OCI-LY7 (cell line): ENCODE results near the gene SPCS1. TPM values are rescaled to one million over a fixed set of nuclear protein-coding genes. Genes with fewer than 3 reads are reported as not detected.

Experiments used
- Bru-seq: library from RNA; stranded (reverse); fragments of 400-500 nt; gene quantifications from one replicate; lab custom pipeline; 2021; lab: Mats Ljungman, UMichigan
- BruChase-seq, 2 experiments: library from RNA; stranded (reverse); fragments of 400-500 nt; gene quantifications; one replicate each; lab custom pipeline; 2021; lab: Mats Ljungman, UMichigan
- BruUV-seq: library from RNA; stranded (reverse); fragments of 400-500 nt; replicated peaks from 2 replicates; lab custom pipeline; 2021; lab: Mats Ljungman, UMichigan
- CTCF ChIA-PET: fragments of 300-600 bp; sonication (Branson Sonifier 250); formaldehyde crosslinking; loops from one replicate; lab custom pipeline; 2022; ENCODE audit warnings: antibody characterized with exemption; ENCODE audit not compliant: unreplicated experiment; lab: Charles Lee
- POLR2A ChIA-PET: fragments of 300-600 bp; sonication (Branson Sonifier 250); formaldehyde crosslinking; loops from one replicate; lab custom pipeline; 2022; ENCODE audit warnings: antibody characterized with exemption; lab: Charles Lee
- DNase-seq: peaks from one replicate; pipeline ENCODE4 v3.0.0-alpha.2; 2015; ENCODE audit warnings: low spot score
- H2AFZ ChIP-seq: fragments of 200-600 bp; sonication (generic), shearing (Covaris generic); 2 replicates; pipeline ENCODE4 v1.6.1; 2014; ENCODE audit warnings: mild to moderate bottlenecking, antibody characterized with exemption, low read length, moderate library complexity
- H3K27ac ChIP-seq: fragments of 200-600 bp; sonication (generic); 2 replicates; pipeline ENCODE4 v1.5.1; 2014; ENCODE audit warnings: mixed run types, low read depth, mild to moderate bottlenecking, moderate library complexity, low read length, inconsistent platforms; ENCODE audit not compliant: poor library complexity, severe bottlenecking
- H3K36me3 ChIP-seq: fragments of 200-600 bp; sonication (generic); 2 replicates; pipeline ENCODE4 v1.6.1; 2014; ENCODE audit warnings: mild to moderate bottlenecking, antibody characterized with exemption, low read length, moderate library complexity, mixed read lengths; ENCODE audit not compliant: insufficient read depth
- H3K4me1 ChIP-seq: fragments of 200-600 bp; sonication (generic); 2 replicates; pipeline ENCODE4 v1.5.1; 2014; ENCODE audit warnings: mild to moderate bottlenecking, low read length; ENCODE audit not compliant: insufficient read depth, poor library complexity, severe bottlenecking
- H3K4me2 ChIP-seq: fragments of 200-600 bp; sonication (generic); 2 replicates; pipeline ENCODE4 v1.6.1; 2014; ENCODE audit warnings: mild to moderate bottlenecking, low read length
- H3K4me3 ChIP-seq: fragments of 200-600 bp; sonication (generic); 2 replicates; pipeline ENCODE4 v1.5.1; 2014; ENCODE audit warnings: mild to moderate bottlenecking, low read depth, low read length; ENCODE audit not compliant: poor library complexity, severe bottlenecking
- H3K79me2 ChIP-seq: fragments of 200-600 bp; sonication (generic); 2 replicates; pipeline ENCODE4 v1.6.1; 2016; ENCODE audit warnings: low read depth, mild to moderate bottlenecking, low read length, moderate library complexity, mixed read lengths; ENCODE audit not compliant: insufficient read depth
- H3K9me2 ChIP-seq: fragments of 200-600 bp; sonication (generic); 2 replicates; pipeline ENCODE4 v1.6.1; 2016; ENCODE audit warnings: mild to moderate bottlenecking, low read length, mixed read lengths; ENCODE audit not compliant: insufficient read depth
- H3K9me3 ChIP-seq: fragments of 200-600 bp; sonication (generic); 2 replicates; pipeline ENCODE4 v1.6.1; 2014; ENCODE audit warnings: mild to moderate bottlenecking, mixed run types, low read length, mixed read lengths
- H4K20me1 ChIP-seq: fragments of 200-600 bp; sonication (generic); 2 replicates; pipeline ENCODE4 v1.6.1; 2014; ENCODE audit warnings: mild to moderate bottlenecking, antibody characterized with exemption, low read length, moderate library complexity, mixed read lengths; ENCODE audit not compliant: insufficient read depth
- CTCF ChIP-seq: fragments of 200-600 bp; sonication (generic); conservative IDR thresholded peaks from 2 replicates; pipeline ENCODE4 v1.5.1; 2014; ENCODE audit warnings: mild to moderate bottlenecking, antibody characterized with exemption, low read length, moderate library complexity, mixed read lengths
- EZH2phosphoT487 ChIP-seq: fragments of 200-600 bp; sonication (generic); IDR thresholded peaks from 2 replicates; pipeline ENCODE4 v1.6.1; 2018; ENCODE audit warnings: low read depth, borderline replicate concordance, mild to moderate bottlenecking, mixed run types, antibody characterized with exemption, low read length, moderate library complexity, mixed read lengths
- intact Hi-C: fragments of 100-400 bp; cut with micrococcal nuclease; formaldehyde crosslinking; loops from one replicate; pipeline ENCODE4 v1.10.0; 2022; ENCODE audit not compliant: unreplicated experiment
- long read RNA-seq: library from polyadenylated mRNA; stranded (forward); transcript quantifications from one replicate; pipeline ENCODE4 v2.0.0, GENCODE V29; 2022
- total RNA-seq, 2 experiments: library from RNA; depleted of rRNA in 1 of 2; stranded (reverse); fragments of >200 nt in 1 of 2; shearing (Covaris generic) in 1 of 2; gene quantifications; 2 replicates each; pipeline ENCODE4 v1.2.3, GENCODE V29; 2014 to 2022

The SPCS1 gene
- total RNA-seq (2014; rRNA removed; shearing (Covaris generic)) (46.6 and 58.1 TPM in 2 replicates), total RNA-seq (2022) (73.8 and 81.6 TPM in 2 replicates), Bru-seq, nascent RNA (percentile 72 among the genes with signal in this experiment), BruChase-seq, experiment 1, labeled RNA remaining after a 6-hour chase (percentile 90 among the genes with signal in this experiment), BruChase-seq, experiment 2, labeled RNA remaining after a 2-hour chase (percentile 77 among the genes with signal in this experiment)
- long read RNA-seq, full-length matches to known transcripts: 85 of 118 reads
- long read RNA-seq, partial matches to known transcripts: 4 of 118 reads
- long read RNA-seq, other reads (novel, unspliced or antisense): 29 of 118 reads

- intact Hi-C loops: loop anchor here (1.0 kb wide), 1 partner anchor 21 kb away; the partner anchor contains the start of gene PBRM1
- peaks cover 48% of the 10 kb centered on the region for H3K79me2 ChIP-seq
These were observed at the start of gene SPCS1, which contains the start of gene GLT8D1 for GRCh38 chr3:52705688-52706686. Gene SPCS1 (plus strand): TSS chr3:52706106. CDS start chr3:52706247, 141 bp downstream. Gene GLT8D1 (minus strand): TSS chr3:52705791. CDS start chr3:52700460, 5,331 bp downstream.

GRCh38 chr3:52660046-52660445, 45.9 kb upstream of the SPCS1 start:
- BruUV-seq: no TSS peak
- DNase-seq: no peak
- Histone ChIP-seq H3K27ac (no peak overlapping the region), H3K4me1 (peaks cover 3% of the 10 kb centered on the region), H3K9me2 (no peaks in the 10 kb centered on the region), H3K79me2 (no peaks in the 10 kb centered on the region), H4K20me1 (no peaks in the 10 kb centered on the region), H3K4me3 (no peak overlapping the region), H2AFZ (no peak overlapping the region), H3K36me3 (peaks cover 98% of the 10 kb centered on the region), H3K9me3 (no peaks in the 10 kb centered on the region), H3K4me2 (no peak overlapping the region)
- ChIA-PET CTCF (no interaction called here), POLR2A (no interaction called here)
- TF ChIP-seq CTCF (no peak), EZH2phosphoT487 (no peak)
- intact Hi-C loops: no loop called here

More at GRCh38 chr3:52705688-52706686, at the start of gene SPCS1, which contains the start of gene GLT8D1:
- no TSS peak for BruUV-seq
- Histone ChIP-seq H3K4me3 (peak within 1 kb of the TSS; percentile 95), H4K20me1 (peaks cover 10% of the 10 kb centered on the region; the same call in 1 of the 2 replicates), H3K4me1 (peaks cover 47% of the 10 kb centered on the region), H3K9me2 (no peaks in the 10 kb centered on the region), H2AFZ (peak within 1 kb of the TSS; percentile 63), H3K4me2 (peak within 1 kb of the TSS; percentile 98), H3K27ac (peak within 1 kb of the TSS; percentile 63), H3K36me3 (peaks cover 31% of the 10 kb centered on the region), H3K9me3 (no peaks in the 10 kb centered on the region)
- ChIA-PET CTCF (no interaction called here), POLR2A (interaction anchor here (1.4 to 7.4 kb wide), 7 partner anchors 15 to 65 kb away, joined by 3 to 44 read pairs (median 4); partner anchors contain the start of gene NEK4)
- DNase-seq: peak; percentile 92
- no peak for TF ChIP-seq EZH2phosphoT487
- no peak for TF ChIP-seq CTCF
